Fibroblast of skin of right quadriceps (primary cell): ENCODE measurements around the gene MZB1.
"Not testable (repeated sequence)": the region's sequence is repeated elsewhere in the genome, so short reads cannot be mapped to it uniquely, and the experiment has no call there.

ENCODE experiments used
- DNase-seq: peaks from one replicate; pipeline ENCODE4 v3.0.0-alpha.2; 2013

Gene MZB1

DNA sequence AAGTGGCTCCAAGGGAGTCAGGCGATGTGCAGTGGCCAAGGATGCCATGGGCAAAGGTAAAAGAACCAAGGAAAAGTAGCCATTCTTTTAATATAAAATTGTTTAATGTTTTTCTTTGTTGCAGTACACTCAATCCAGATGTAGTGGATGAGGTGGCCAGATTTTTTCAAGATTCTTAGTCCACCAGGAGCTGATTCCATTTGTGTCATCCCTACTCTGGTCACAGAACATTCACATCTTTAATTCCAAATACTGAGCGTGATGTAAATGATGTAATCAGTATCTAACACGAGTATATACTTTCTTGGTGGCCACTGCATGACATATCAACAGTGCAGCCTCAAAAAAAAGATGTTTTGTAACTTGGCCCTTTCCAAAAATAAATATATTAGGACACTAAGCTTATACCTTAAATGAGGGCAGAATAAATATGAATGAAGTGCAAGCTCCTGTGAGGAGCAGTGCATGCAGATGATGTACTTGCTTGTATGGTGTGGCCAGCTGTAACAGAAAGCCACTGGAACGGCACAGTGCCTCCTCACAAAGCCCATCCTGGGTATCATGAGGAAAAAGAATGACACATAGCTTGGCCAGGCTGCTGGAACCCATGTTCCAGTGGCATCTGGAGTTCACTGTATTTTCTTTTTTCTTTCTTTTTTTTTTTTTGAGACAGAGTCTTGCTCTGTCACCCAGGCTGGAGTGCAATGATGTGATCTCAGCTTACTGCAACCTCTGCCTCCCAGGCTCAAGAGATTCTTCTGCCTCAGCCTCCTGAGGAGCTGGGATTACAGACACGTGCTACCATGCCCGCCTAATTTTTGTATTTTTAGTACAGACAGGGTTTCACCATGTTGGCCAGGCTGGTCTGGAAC, 20.6 kb upstream of the MZB1 start:
- no peak for DNase-seq

DNA sequence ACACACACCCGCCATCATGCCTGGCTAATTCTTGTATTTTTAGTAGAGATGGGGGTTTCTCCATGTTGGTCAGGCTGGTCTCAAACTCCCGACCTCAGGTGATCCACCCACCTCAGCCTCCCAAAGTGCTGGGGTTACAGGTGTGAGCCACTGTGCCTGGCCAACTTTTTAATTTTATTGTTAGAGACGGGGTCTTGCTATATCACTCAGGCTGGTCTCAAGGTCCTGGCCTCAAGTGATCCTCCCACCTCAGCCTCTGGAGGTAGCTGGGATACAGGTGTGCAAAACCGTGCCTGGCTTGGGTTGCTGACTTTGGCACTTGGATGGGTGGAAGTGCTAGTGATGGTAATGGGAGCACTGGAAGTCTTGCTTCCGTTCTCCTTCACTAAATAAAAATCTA, 19.4 kb upstream of the MZB1 start:
- not testable (repeated sequence) for DNase-seq

DNA sequence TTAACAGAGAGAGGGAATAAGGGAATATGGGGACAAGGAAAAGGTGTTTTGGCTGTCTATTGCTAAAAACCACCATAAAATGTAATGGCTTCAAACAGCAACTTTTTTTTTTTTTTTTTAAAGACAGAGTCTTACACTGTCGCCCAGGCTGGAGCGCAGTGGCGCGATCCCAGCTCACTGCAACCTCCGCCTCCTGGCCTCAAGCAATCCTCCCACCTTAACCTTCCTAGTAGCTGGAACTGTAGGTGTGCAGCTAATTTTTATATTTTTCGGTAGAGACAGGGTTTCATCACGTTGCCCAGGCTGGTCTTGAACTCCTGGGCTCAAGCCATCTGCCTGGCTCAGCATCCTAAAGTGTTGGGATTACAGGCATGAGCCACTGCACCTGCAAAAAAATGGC, 18.5 kb upstream of the MZB1 start:
- DNase-seq = no peak

DNA sequence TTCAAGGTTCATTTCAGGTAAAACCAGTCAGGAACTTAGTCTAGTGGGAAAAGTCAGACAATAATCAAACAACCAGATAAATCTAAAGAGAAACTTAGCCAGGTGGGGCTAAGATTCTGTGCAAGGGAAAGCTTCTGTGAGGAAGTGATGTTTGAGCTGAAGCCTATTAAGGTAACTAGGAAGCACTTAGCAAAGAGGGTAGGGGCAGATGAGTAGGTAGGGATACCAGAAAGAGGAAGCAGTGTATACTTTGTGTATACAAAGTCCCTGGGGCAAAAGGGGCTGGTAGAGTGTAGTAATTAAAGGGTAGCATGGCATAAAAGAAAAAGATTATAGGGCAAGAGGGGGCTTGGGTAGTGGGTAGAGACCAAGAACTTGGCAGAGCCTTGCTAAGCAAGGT, 17.8 kb upstream of the MZB1 start:
- no peak for DNase-seq

DNA sequence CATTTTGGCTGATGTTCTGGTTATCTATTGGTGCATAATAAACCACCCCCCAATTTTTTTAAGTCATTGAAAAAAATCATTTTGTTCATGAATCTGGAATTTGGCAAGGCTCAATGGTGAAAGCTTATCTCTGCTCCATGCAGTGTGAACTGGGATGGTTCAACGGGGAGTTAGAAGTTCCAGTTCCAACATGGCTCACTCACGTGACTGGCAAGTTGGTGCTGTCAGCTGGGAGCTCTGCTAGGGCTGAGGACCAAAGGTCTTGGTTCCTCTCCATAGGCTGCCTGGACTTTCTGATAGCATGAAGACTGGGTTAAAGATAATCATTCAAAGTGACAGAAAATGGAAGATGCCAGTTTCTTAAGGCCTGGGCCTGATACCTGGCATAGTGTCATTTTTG, 17.2 kb upstream of the MZB1 start:
- no peak for DNase-seq

DNA sequence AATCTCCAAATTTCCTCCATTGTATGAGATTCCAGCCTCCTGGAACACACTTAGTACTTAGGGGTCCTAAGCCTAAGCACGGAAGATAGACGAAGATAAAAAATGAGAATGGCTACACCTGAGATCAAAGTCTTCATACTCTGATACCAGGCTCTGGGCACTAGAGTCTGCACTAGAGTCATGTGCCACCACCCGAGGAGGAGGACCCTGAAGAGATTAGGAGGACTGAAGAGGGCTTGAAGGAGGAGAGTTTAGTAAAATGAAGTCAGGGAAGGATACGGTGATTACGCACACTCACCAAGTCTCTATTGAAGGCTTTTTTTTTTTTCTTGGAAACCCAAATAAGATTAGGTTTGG, 14.7 kb upstream of the MZB1 start:
- DNase-seq = no peak

DNA sequence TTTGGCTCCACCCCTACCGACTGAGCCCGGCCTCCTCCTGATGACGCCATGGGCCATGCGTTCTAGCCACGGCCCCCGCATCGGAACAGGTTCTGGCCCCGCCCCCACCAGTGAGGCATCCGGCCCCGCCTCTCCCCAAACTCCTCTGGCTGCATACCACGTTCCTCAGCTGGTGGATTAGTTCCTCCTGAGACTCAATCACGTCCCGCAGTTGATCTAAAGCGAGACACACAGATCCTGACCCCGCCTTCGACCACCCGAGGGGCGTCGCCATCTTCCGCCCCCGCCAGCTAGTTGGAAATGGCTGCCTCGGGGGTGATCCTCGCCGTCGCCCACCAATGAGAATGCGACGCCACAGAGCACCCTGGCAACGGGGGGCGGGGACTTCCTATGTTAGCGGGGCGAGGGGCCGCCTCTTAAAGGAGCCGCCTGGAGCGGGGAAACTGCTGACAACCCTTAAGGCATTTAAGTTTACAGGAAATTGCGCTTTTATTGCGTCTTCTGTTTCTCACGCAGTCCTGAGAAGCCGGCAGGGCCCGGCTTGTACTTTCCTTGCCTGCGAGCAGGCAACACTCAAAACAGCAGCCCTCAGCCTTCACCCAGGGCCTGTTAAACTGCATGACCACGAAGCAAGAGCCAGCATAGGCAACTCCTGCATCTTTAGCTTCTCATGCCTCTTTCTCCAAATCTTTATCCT, 14.2 kb upstream of the MZB1 start, which contains the start of gene SPATA24:
Gene SPATA24 (minus strand): TSS at position 303 of the 697 bp plus-strand sequence. CDS start 29 bp downstream, at position 274.
- DNase-seq = peak; percentile 98

DNA sequence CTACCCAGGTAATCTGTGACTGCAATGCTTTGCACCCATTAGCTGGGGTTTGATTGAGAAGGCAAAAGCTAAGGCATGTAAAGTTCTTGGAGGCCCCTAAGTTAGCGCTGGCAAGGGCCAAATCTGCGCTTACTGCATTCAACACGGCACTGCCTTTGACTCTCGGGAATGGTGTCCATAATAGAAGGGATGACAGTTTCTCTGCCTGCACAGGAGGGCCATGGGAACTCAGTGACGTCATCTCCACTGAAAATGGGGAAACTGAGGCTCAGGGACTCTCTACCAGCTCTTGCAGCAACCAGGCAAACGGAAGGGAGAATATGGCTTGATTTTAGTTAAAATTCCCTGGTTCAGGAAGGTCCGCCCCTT, 13.7 kb upstream of the MZB1 start:
- no peak for DNase-seq

DNA sequence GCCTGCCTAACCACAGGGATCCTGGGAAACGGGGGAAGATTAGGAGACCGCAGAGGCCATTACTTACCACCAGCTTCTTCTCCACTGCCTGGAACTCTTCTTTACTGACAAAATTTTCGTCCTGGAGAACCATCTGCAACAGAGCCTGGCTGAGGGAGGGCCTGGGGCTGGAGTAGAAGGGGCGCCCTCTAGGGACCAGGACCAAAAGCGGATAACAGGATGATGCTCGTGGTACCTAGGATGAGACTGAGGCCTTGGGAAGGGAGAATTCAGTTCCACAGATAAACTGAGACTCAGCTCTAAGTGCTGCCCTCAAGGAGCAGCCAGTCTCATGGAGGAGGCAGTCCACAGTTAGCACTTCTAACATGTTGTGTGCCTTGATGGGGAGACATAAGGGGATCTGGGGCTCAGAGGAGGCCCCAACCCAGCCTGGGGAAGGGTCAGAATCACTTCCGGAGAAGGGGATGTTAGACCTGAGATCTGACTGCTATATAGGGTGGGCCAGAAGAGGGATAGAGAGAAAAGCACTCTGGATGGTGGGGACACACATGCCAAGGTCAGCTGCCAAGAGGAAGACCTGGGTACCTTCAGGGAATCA, 12.9 kb upstream of the MZB1 start:
- DNase-seq = no peak

DNA sequence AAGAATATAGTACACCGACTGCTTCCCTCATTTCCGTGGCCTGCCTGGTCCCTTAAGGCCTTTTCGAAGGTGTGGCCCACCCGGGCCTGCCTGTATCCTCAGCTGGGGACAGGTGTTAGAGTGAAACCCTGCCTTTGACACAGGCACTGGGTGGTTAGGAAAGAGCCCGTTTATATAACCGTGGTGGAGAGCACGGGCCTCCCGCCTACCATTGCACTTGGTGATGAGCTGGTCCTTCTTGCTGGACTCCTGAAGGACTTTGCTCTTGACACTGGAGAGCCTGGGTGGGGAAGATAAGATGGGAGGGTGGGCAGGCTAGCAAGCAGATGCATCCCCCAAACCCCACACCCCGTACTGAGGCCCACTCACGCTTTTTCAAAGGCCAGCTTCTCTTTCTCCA, 11.8 kb upstream of the MZB1 start:
- no peak for DNase-seq

DNA sequence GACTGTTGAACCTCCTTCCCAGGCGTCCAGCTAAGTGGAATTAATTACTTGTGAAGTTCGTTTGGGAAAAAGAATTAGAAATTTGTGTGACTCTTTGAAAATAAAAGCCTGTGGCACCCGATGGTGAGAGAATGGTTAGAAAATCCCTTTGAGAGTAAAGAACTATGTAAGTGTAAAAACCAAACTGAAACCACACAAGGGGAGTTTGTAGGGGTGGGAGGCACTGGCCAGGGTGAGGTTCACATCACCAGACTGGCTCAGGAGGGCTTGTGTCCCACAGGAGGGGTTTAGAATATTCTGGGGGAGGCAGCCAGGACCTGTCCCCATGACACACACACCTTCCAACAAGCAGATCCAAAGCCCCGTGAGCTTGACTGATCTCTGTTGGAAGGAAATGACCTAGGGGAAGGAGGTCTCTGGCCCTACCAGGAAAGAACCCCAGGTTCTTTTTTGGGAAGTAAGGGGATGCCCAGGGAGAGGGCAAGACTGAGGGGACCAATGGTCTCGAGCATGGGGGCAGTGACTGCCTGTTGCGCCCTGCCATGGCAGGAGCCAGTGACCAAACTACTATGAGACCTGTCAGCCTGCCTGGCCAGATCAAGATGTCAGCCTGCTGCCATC, 9.9 kb upstream of the MZB1 start:
- DNase-seq = no peak

DNA sequence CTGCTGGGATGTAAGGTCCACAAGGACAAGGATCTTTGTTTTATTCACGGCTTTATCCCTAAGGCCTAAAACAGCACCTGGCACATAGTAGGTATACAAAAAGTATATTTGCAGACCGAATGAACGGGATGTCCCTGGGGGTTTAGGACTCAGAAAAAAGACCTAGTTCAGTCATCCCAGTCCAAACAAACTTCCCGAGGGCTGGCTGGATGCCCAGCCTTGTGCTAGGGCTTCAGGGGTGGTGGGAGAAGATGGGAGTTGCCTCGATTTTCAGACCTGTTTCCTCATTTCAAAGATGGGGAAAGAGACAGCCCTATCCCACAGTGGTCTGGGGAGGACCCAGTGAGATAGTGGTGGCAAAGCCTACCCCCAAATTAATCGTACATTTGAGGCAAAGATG, 8.2 kb upstream of the MZB1 start:
- no peak for DNase-seq

DNA sequence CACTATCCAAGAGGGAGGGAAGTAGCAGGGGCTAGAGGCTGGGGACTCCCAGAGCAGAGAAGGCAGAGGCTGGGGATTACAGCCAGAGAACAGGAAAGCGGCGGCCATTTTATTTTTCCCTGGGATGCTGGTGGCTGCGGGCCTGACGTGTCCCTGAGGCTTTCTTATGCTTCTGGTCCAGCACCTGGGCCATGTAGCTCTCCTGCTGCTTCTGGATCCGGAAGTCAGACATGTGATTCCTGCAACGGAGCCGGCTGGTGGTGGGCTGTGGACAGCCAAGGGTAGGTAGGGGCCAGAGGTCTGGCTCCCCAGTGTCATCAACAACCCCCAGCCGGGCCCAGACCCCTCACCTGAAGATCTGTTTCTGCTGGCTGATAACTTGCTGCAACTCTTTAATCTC, 7.0 kb upstream of the MZB1 start:
- DNase-seq = no peak

DNA sequence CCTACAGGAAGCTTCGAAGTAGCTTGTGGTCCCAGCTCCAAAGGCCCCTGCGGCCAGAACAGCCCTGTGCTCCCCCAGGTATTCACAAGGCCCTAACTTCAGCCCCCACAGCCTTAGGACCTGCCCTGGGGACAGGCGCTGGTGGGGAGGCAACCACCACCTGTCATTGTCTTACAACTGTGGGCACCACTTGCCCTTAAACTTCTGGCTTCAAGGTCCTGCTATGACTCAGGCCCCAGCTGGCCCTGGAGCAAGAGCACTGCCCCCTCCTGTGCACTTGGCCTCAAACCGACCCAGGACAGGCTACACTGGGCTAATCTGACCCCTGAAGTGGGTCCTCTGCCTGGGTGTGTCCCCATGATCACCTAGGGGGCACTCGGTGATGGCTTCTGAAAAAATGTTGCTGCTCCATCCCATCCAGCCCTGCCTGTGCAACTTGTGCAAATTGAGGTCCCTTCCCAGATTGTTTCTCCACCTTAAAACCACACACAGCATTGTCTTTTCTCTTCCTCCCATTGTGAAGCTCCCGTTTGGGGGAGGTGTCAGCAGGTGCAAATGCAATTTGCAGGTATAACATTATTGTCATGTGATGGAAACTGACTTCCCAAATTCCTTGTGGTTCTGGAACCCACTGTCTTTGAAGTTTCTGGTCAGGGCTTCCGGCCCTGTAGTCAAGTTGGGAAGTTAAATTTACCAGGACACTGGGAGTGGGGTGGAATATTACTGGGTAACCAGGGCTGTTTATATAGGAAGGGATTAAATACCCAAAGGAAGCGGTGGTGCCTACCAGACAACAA, 6.3 kb upstream of the MZB1 start:
- DNase-seq = no peak

DNA sequence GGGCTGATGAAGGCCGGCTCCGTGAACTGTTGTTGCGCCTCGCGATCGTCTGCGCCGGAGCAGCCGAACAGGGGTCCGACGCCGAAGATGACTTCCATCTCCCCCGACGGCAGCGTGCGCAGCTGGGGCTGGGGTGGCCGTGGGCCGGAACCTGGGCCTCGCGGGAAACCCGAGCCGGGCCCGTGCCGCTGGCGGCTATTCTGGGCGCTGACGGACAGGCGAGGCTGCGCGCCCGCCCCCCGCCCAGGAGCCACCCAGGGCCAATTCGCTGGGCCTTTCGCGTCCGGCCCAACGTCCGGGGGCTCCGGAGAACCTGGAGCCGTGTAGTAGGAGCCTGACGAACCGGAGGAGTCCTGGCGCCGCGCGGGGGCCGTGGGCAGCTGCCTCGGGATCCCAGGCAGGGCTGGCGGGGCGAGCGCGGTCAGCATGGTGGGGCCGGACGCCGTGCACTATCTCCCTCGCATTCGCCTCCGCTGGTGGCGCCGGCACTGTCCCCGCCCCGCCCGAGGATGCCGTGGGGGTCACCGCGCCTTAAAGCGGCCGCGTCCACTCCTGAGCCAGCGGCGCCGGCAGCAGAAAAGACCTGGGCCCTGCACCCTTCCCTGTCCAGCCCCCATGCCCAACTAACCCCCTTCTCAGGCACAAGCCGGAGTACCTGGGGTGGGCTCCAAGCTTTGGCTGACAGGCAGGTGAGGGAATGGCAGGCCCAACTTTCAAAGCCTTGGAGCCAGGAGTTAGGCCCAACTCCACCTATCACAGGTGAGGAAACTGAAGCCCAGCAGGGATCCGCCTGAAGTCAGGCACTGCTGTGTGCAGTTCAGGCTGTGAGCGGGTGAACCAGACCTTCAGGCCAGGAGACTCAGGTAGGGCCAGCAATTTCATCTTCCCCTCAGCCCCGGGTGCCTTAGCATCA, 5.2 kb upstream of the MZB1 start, which contains the start of gene PROB1:
Gene PROB1 (minus strand): TSS at position 451 of the 913 bp plus-strand sequence. CDS start 23 bp downstream, at position 428.
- no peak for DNase-seq

DNA sequence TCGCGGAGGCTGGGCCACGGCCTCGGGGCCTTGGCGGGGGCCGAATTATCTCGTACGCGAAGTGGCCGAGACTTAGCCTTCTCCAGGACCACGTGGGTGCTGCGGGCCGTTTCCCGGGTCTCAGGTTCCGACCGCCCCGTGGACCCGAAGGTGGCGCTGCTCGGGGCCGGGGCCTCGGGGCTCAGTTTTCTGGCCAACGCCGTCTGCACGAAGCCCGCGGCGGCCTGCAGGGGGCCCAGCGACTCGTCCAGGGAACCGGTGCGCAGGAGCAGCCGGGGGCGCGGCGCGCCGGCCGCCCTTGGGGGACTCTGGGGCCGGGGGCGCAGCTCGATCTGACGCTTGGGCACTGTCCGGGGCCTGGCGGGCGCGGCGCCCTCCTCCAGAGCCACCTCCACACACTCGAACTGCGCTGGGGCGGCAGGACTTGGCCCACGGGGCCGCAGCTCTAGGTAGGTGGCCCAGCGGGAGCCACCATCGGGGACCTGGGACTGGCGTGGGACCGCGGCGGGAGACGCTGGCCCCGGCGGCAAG, 4.5 kb upstream of the MZB1 start:
- peak; percentile 35 for DNase-seq

DNA sequence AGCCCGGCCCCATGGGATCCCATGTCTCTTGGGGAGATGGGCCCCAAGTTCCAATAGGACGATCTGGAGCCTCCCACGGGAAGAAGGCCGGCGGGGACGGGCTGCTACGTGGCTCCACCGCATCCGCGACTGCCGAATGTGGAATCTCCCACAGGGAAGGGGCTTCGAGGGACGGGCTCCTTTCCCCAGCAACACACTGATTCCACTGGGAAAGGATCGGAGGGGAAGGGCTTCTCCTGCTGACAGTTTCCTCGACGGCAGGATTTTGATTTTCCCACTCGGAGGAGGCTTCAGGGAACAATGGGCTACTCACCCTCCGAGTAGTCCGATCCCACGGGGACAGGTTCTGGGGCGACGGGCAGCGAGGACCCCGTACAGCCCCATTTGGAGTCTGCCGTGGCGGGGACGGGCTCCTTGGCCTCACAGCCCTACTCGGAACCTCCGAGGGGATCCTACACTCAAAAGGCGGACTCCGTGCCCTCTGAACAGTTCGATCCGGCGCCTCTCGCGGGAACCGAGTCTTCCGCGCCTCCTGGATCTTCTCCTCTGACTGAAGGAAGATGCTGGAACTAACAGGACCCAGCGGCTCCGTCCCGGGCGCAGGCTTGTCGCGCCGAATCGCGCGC, 3.9 kb upstream of the MZB1 start:
- DNase-seq = no peak

DNA sequence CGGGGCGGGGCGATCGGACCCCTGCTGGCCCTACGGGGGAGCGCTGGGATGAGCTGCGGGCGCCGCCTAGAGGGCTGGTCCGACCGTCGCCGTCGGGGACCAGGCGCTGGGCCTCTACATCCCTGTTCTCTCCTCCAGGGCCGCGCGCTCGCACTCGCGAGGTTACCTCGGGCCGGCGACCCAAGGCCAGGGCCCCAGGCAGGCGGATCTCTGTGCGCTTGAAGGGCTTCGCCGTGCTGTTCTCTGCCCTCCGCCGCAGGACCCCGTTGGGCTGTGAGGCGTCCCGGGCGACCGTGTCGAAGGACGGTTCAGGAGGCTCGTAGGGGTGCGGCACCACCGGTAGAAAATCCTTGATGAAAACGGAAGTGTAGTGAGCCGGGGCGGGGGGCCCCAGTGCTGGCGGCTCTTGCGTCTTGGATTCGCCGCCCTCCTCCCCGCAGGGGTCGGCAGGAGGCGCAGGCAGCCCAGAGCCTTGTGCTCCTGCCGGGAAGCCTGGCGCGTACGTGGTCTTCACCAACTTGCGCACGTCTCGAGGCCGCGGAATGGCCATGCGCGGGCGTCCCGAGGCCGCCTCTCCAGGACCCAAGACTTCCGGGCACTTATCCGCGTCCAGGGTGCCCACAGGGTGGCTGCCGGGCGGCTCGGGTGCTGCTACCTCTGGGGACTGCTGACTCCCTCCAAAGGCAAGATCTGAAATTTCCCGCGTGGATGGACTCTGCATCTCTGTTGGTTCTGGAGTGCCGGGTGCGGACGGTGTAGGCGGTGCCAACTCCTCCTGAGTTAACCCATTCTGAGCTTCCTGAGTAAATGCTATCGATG, 3.2 kb upstream of the MZB1 start:
- DNase-seq = peak; percentile 63

DNA sequence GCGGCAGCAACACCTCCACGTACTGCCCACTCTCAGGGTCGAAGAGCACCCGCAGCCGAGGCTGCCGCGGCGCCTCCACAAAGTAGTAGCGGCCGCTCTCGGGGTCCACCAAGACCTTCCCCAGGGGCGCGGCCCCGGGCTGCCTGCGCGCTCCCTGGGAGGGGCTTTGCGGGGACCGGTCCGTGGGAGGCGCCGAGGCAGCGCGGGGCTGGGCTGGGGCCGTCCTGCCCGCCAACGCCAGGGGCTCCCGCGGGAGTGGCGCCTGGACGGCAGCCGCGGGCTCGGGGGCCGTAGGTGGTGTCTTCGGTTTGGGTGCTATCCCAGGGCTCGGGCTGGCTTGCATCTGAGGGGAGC, 2.6 kb upstream of the MZB1 start:
- no peak for DNase-seq
